Lower leg skin (tissue), 4 donors: ENCODE data around the gene MTERF4. TPM values are rescaled to one million over a fixed set of nuclear protein-coding genes. Genes with fewer than 3 reads are reported as not detected.

Source experiments
- DNase-seq, 2 donors: peaks; one replicate each; pipeline ENCODE4 v3.0.0-alpha.2; 2019; ENCODE audit warnings: low spot score in 2 of 2
- H3K4me3 ChIP-seq: fragments of 200-600 bp; sonication (generic); 2 replicates; pipeline ENCODE4 v1.5.1; 2017; ENCODE audit warnings: mild to moderate bottlenecking, low read depth; ENCODE audit not compliant: poor library complexity, severe bottlenecking
- POLR2A ChIP-seq, 2 donors: fragments of 450-650 bp; IDR thresholded peaks; one replicate each; pipeline ENCODE4 v1.6.1; 2016 to 2017; ENCODE audit warnings: antibody characterized with exemption in 2 of 2, mild to moderate bottlenecking in 1 of 2, moderate library complexity in 1 of 2
- WGBS, 2 donors: methylation state at CpG; one replicate each; pipeline ENCODE4 v1.1.5; 2018; 5-methylcytosine and 5-hydroxymethylcytosine counted together
- intact Hi-C: fragments of 100-400 bp; cut with DNase I; formaldehyde crosslinking; loops from one replicate; pipeline ENCODE4 v1.15.0; 2023; ENCODE audit warnings: low total_unique reads
- total RNA-seq, 4 donors: library from RNA; depleted of rRNA; stranded (reverse); fragments of >200 nt; gene quantifications; one replicate each; pipeline ENCODE4 v1.1.0, GENCODE V29; 2016
- TF ChIP-seq, protein P1 (sequence below), 3 donors: fragments of 450-650 bp; IDR thresholded peaks; one replicate each; pipeline ENCODE4 v1.5.1; 2016; ENCODE audit warnings: antibody characterized with exemption in 3 of 3, mild to moderate bottlenecking in 3 of 3, moderate library complexity in 2 of 3

The MTERF4 gene
- total RNA-seq, 4 donors from 2014 or later, result 26.4 to 58.2 (median 44.7) TPM

DNA sequence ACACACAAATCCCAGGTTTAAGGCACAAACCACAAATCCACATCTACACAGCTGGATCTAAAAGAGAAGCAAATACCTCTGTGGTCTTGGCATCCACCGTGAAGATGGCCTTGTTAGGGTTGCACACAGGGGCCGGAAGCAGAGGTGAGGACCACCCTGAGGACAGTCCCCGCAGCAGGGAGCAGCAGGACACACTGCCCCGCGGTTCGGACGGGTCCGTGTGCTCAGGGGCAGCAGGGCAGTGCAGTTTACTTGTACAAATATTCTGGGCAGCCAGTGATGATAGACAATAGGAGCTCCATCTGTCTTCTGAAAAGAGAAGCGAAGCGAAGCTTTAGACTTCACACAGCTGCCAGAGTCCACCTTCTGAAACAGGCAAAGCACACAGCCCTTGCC is 38.4 kb upstream of the MTERF4 start:
- DNase-seq, result no peak
- intact Hi-C loops, result no loop called here
- WGBS, 2 donors, result 95 to 97% methylated on average over 10 of the region's 10 CpGs
- no peak overlapping the region for H3K4me3 ChIP-seq
- no peak for TF ChIP-seq POLR2A (IDR thresholded peaks at IDR 0.05)
- TF ChIP-seq, protein P1, sequence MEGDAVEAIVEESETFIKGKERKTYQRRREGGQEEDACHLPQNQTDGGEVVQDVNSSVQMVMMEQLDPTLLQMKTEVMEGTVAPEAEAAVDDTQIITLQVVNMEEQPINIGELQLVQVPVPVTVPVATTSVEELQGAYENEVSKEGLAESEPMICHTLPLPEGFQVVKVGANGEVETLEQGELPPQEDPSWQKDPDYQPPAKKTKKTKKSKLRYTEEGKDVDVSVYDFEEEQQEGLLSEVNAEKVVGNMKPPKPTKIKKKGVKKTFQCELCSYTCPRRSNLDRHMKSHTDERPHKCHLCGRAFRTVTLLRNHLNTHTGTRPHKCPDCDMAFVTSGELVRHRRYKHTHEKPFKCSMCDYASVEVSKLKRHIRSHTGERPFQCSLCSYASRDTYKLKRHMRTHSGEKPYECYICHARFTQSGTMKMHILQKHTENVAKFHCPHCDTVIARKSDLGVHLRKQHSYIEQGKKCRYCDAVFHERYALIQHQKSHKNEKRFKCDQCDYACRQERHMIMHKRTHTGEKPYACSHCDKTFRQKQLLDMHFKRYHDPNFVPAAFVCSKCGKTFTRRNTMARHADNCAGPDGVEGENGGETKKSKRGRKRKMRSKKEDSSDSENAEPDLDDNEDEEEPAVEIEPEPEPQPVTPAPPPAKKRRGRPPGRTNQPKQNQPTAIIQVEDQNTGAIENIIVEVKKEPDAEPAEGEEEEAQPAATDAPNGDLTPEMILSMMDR (IDR thresholded peaks at IDR 0.05), result no peak

DNA sequence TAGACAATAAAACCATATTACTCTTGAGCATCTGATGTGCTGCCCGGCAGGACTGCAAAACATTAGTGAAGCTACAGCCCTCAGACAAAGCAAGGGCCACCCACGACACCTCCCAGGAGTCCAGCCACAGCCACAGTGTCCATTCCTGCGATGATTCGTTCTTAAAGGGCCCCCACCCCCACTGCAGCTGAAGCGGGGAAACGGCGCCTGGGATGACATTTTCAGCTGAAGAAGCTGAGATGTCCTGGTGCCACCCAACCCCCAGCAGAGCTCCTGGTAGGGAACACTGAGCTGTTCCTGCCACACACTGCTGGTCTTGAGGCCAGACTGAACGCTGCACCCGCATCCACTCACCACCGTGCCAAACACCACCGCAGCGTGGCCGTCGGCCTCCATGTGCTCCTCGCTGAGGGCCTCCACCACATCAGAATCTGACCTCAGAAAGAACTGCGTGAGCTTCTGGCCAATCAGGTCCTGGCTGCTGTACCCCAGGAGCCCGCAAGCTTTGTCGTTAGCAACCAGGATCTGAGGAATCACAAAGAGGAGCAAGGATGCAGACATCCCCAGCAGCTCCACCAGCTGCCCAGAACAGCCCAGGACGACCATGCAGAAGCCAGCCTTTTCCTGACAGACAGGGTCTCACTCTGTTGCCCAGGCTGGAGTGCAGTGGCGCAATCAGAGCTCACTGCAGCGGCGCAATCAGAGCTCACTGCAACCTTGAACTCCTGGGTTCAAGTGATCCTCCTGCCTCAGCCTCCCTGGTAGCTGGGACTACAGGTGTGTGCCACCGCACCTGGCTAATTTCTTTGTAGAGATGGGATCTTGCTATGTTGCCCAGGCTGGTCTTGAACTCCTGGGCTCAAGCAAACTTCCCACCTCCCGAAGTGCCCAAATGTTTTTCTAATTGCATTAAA is 37.7 kb upstream of the MTERF4 start:
- no peak for TF ChIP-seq POLR2A (IDR thresholded peaks at IDR 0.05)
- TF ChIP-seq, protein P1 (IDR thresholded peaks at IDR 0.05), result no peak
- DNase-seq, result no peak
- WGBS, 2 donors, result 90 to 91% methylated on average over 22 to 24 of the region's 24 CpGs
- no peak overlapping the region for H3K4me3 ChIP-seq
- intact Hi-C loops, result no loop called here

DNA sequence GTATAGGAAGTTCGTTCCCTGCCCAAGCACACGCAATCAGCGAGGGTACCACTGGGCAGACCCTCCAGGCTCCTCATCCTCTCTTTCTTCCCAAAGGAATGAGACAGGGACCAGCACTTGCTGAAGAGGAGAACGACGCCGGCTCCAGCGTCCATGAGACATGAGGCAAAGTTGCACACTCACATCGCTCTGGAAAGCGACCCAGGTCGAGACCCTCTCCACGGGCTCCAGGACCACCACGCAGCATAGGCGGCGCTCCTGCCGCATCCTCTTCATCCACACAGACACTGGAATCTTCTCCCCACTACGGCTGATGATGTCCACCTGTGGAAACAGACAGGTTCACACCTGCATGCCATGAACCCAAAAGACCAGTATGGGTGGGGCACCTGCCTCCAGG is 36.4 kb upstream of the MTERF4 start:
- TF ChIP-seq, protein P1 (IDR thresholded peaks at IDR 0.05), result no peak
- TF ChIP-seq POLR2A (IDR thresholded peaks at IDR 0.05), result no peak
- WGBS, 2 donors, result 92 to 95% methylated on average over 16 of the region's 16 CpGs
- no peak for DNase-seq
- intact Hi-C loops, result no loop called here
- H3K4me3 ChIP-seq, result no peak overlapping the region

GRCh38 chr2:241137276-241138190 is 35.4 kb upstream of the MTERF4 start:
- TF ChIP-seq, protein P1 (IDR thresholded peaks at IDR 0.05), result no peak
- no peak for TF ChIP-seq POLR2A (IDR thresholded peaks at IDR 0.05)
- intact Hi-C loops, result no loop called here
- 95% methylated on average over 16 to 22 of the region's 24 CpGs for WGBS, 2 donors
- no peak for DNase-seq
- H3K4me3 ChIP-seq, result no peak overlapping the region

GRCh38 chr2:241136661-241137260 is 34.7 kb upstream of the MTERF4 start:
- no peak overlapping the region for H3K4me3 ChIP-seq
- intact Hi-C loops, result no loop called here
- WGBS, 2 donors, result 92 to 96% methylated on average over 24 to 25 of the region's 25 CpGs
- TF ChIP-seq, protein P1 (IDR thresholded peaks at IDR 0.05), result no peak
- no peak for TF ChIP-seq POLR2A (IDR thresholded peaks at IDR 0.05)
- DNase-seq, result no peak
